ENCODE data around the gene PDZD2. TPM values are rescaled to one million over a fixed set of nuclear protein-coding genes. Genes with fewer than 3 reads are reported as not detected.

PDZD2 gene
- total RNA-seq, 4 donors from 2014 or later, result 2.8 to 5.3 (median 4.0) TPM

DNA sequence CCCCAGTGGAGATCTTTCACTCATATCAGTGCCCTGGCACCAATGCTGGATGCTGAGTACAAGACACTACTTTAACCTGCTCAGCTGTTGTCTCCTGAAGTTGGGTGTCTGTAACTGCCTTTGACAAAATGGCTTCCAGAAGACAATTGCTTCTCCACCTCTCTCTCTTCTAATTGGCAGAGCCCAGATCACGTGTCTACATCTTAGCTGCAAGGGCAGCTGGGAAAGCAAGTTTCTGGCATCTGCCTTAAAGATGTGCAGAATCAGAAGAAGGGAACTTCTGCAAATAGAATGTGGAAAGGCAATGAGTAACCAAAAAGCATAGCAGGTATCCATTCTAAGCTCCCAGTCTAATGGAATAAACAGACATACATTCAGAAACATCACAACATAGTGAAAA lies 81.1 kb downstream of the PDZD2 start:
- no peak for TF ChIP-seq POLR2A (IDR thresholded peaks at IDR 0.05)
- TF ChIP-seq, protein P1, sequence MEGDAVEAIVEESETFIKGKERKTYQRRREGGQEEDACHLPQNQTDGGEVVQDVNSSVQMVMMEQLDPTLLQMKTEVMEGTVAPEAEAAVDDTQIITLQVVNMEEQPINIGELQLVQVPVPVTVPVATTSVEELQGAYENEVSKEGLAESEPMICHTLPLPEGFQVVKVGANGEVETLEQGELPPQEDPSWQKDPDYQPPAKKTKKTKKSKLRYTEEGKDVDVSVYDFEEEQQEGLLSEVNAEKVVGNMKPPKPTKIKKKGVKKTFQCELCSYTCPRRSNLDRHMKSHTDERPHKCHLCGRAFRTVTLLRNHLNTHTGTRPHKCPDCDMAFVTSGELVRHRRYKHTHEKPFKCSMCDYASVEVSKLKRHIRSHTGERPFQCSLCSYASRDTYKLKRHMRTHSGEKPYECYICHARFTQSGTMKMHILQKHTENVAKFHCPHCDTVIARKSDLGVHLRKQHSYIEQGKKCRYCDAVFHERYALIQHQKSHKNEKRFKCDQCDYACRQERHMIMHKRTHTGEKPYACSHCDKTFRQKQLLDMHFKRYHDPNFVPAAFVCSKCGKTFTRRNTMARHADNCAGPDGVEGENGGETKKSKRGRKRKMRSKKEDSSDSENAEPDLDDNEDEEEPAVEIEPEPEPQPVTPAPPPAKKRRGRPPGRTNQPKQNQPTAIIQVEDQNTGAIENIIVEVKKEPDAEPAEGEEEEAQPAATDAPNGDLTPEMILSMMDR (IDR thresholded peaks at IDR 0.05 in 4 of 5, conservative IDR thresholded peaks at IDR 0.05 in 1 of 5), result no peak
- DNase-seq, result no peak
- in situ Hi-C loops (cut with MboI; ENCODE audit: low sequenced_read_pairs in 4 of 4) (no loop called here), intact Hi-C loops (cut with DNase I; ENCODE audit: low total_unique reads) (no loop called here)
- Histone ChIP-seq H3K27me3 (no peaks in the 10 kb centered on the region), H3K4me1 (no peaks in the 10 kb centered on the region), H3K4me3 (no peak overlapping the region), H3K36me3 (no peaks in the 10 kb centered on the region), H3K9me3 (no peaks in the 10 kb centered on the region), H3K27ac (no peak overlapping the region)
- ATAC-seq, result no peak

DNA sequence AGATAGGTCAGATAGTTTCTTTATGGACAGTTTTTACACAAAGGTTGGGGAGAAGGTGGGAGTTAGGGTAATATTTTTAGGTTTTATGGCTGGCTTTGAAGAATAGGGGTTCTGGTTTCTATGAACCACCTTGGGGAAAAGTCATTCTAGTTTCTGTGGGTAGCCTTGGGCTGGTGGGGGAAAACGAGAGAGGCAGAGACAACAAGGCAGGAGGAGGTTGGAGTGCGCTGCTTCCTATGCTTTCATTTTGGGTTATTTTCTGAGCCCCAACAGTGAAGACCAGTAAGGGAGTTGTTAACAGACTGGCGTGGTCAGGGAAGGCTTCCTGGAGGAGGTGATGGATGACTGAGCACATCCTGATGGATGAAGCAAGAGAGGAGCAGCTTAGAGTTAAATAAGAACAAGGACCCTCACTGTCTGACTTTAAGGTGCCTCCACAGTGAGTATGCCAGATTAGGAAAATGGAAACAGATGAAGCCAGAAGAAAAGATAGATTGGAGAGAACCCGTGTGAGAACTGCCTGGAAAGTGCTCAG lies 81.9 kb downstream of the PDZD2 start:
- no peaks in the 10 kb centered on the region for H3K27me3 ChIP-seq
- no peak for DNase-seq
- in situ Hi-C loops (cut with MboI; ENCODE audit: low sequenced_read_pairs in 4 of 4) (no loop called here), intact Hi-C loops (cut with DNase I; ENCODE audit: low total_unique reads) (no loop called here)
- no peak overlapping the region for H3K27ac ChIP-seq
- no peaks in the 10 kb centered on the region for H3K9me3 ChIP-seq
- H3K36me3 ChIP-seq, result no peaks in the 10 kb centered on the region
- ATAC-seq, result no peak
- H3K4me3 ChIP-seq, result no peak overlapping the region
- TF ChIP-seq, protein P1 (IDR thresholded peaks at IDR 0.05 in 4 of 5, conservative IDR thresholded peaks at IDR 0.05 in 1 of 5), result no peak
- TF ChIP-seq POLR2A (IDR thresholded peaks at IDR 0.05), result no peak
- no peaks in the 10 kb centered on the region for H3K4me1 ChIP-seq

DNA sequence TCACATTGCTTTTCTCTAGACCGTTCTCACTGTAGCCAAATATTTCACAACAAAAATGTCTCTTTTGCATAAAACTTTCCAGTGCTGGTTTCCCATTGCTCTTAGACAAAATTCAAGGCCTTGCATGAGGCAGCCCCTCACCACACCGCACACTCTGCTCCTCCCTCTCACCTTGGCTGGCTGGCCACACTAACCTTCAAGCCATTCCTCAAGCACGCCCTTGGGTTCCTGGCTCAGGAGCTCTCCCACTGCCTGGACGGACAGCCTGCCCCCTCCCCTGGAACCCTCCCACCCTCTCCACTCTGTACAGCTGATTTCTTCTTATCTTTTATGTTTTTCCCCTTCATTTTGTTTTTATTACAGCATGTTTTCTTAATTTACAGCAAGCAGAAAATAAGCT lies 83.2 kb downstream of the PDZD2 start:
- no peaks in the 10 kb centered on the region for H3K9me3 ChIP-seq
- H3K27me3 ChIP-seq, result no peaks in the 10 kb centered on the region
- in situ Hi-C loops (cut with MboI; ENCODE audit: low sequenced_read_pairs in 4 of 4) (no loop called here), intact Hi-C loops (cut with DNase I; ENCODE audit: low total_unique reads) (no loop called here)
- ATAC-seq (no peak), DNase-seq (no peak)
- H3K4me1 ChIP-seq, result no peaks in the 10 kb centered on the region
- no peak overlapping the region for H3K4me3 ChIP-seq
- TF ChIP-seq, protein P1 (IDR thresholded peaks at IDR 0.05 in 4 of 5, conservative IDR thresholded peaks at IDR 0.05 in 1 of 5), result no peak
- H3K27ac ChIP-seq, result no peak overlapping the region
- H3K36me3 ChIP-seq, result no peaks in the 10 kb centered on the region

DNA sequence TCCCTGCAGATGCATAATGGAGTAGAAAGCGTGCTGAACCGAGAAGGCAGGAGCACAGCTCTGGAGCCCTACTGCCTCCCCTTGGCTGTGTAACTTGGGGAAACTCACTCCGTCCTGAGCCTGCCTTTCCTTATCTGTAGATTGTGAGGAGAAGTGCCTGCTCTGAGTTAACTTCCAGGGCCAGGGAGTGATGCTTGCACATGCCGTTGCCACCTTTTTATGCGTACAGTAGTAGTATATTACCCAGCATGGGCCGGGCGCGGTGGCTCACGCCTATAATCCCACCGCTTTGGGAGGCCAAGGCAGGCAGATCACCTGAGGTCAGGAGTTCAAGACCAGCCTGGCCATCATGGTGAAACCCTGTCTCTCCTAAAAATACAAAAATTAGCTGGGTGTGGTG lies 87.1 kb downstream of the PDZD2 start:
- DNase-seq (no peak), ATAC-seq (no peak)
- intact Hi-C loops (cut with DNase I; ENCODE audit: low total_unique reads), result no loop called here
- H3K4me1 ChIP-seq, result no peaks in the 10 kb centered on the region
- H3K27me3 ChIP-seq, result no peaks in the 10 kb centered on the region
- H3K4me3 ChIP-seq, result no peak overlapping the region
- no peak overlapping the region for H3K27ac ChIP-seq
- TF ChIP-seq, protein P1 (IDR thresholded peaks at IDR 0.05 in 4 of 5, conservative IDR thresholded peaks at IDR 0.05 in 1 of 5), result no peak
- no peak for TF ChIP-seq POLR2A (IDR thresholded peaks at IDR 0.05)
- H3K36me3 ChIP-seq, result no peaks in the 10 kb centered on the region
- H3K9me3 ChIP-seq, result no peaks in the 10 kb centered on the region
- in situ Hi-C loops (cut with MboI; ENCODE audit: low sequenced_read_pairs in 4 of 4), result no loop called here

DNA sequence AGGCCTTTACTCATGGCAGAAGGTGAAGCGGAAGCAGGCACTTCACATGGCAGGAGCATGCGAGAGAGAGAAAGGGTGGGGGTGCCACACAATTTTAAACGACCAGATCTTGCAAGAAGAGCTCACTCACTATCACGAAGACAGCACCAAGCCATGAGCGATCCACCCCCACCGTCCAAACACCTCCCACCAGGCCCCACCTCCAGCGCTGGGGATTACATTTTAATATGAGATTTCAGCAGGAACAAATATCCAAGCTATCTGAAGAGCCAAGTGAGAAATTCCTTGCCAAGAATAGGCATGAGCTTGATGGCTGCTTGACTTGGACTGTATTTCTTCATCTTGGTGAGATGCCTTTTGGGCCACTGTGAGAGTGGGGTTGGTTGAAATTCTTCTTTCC lies 88.0 kb downstream of the PDZD2 start:
- intact Hi-C loops (cut with DNase I; ENCODE audit: low total_unique reads) (no loop called here), in situ Hi-C loops (cut with MboI; ENCODE audit: low sequenced_read_pairs in 4 of 4) (no loop called here)
- Histone ChIP-seq H3K4me3 (no peak overlapping the region), H3K4me1 (no peaks in the 10 kb centered on the region), H3K27me3 (no peaks in the 10 kb centered on the region), H3K36me3 (no peaks in the 10 kb centered on the region), H3K9me3 (no peaks in the 10 kb centered on the region), H3K27ac (no peak overlapping the region)
- ATAC-seq (no peak), DNase-seq (no peak)
- no peak for TF ChIP-seq POLR2A (IDR thresholded peaks at IDR 0.05)
- TF ChIP-seq, protein P1 (IDR thresholded peaks at IDR 0.05 in 4 of 5, conservative IDR thresholded peaks at IDR 0.05 in 1 of 5), result no peak

Measured in gastrocnemius medialis (tissue), 4 donors.